ENCODE results near the gene GRM6.

The GRM6 gene

GRCh38 chr5:178988436-178989220, 6.5 kb downstream of the GRM6 start:
- H3K9me3 ChIP-seq (ENCODE audit: low read depth, low read length) = no peaks in the 10 kb centered on the region

GRCh38 chr5:178986326-178986960, 8.7 kb downstream of the GRM6 start:
- H3K27ac ChIP-seq = no peak overlapping the region
- no peak for TF ChIP-seq FOXP2 (optimal IDR thresholded peaks at IDR 0.05; ENCODE audit: control extremely low read depth, extremely low read length, insufficient read depth)
- no peak for TF ChIP-seq EZH2 (IDR thresholded peaks at IDR 0.05)
- TF ChIP-seq POLR2AphosphoS5 (IDR thresholded peaks at IDR 0.05; ENCODE audit: borderline replicate concordance, low read depth, low read length) = no peak
- no peaks in the 10 kb centered on the region for H3K36me3 ChIP-seq (ENCODE audit: insufficient read depth, low read length)
- H3K9me3 ChIP-seq (ENCODE audit: low read depth, low read length) = no peaks in the 10 kb centered on the region
- H3K9ac ChIP-seq (ENCODE audit: insufficient read length) = no peak overlapping the region
- no peak overlapping the region for H3K4me3 ChIP-seq
- DNase-seq (ENCODE audit: low read depth, low spot score) = no peak

More at GRCh38 chr5:178988436-178989220, 6.5 kb downstream of the GRM6 start:
- H3K27ac ChIP-seq = no peak overlapping the region
- H3K4me3 ChIP-seq = no peak overlapping the region
- TF ChIP-seq FOXP2 (optimal IDR thresholded peaks at IDR 0.05; ENCODE audit: control extremely low read depth, extremely low read length, insufficient read depth) (no peak), POLR2AphosphoS5 (IDR thresholded peaks at IDR 0.05; ENCODE audit: borderline replicate concordance, low read depth, low read length) (no peak), EZH2 (IDR thresholded peaks at IDR 0.05) (no peak)
- H3K36me3 ChIP-seq (ENCODE audit: insufficient read depth, low read length) = no peaks in the 10 kb centered on the region
- no peak overlapping the region for H3K9ac ChIP-seq (ENCODE audit: insufficient read length)
- DNase-seq (ENCODE audit: low read depth, low spot score) = no peak

GRCh38 chr5:178984145-178985072, 10.7 kb downstream of the GRM6 start:
- H3K9me3 ChIP-seq (ENCODE audit: low read depth, low read length) = no peaks in the 10 kb centered on the region
- no peaks in the 10 kb centered on the region for H3K36me3 ChIP-seq (ENCODE audit: insufficient read depth, low read length)
- no peak for DNase-seq (ENCODE audit: low read depth, low spot score)
- H3K9ac ChIP-seq (ENCODE audit: insufficient read length) = no peak overlapping the region
- H3K4me3 ChIP-seq = no peak overlapping the region
- H3K27ac ChIP-seq = no peak overlapping the region
- TF ChIP-seq POLR2AphosphoS5 (IDR thresholded peaks at IDR 0.05; ENCODE audit: borderline replicate concordance, low read depth, low read length) (no peak), EZH2 (IDR thresholded peaks at IDR 0.05) (no peak), FOXP2 (optimal IDR thresholded peaks at IDR 0.05; ENCODE audit: control extremely low read depth, extremely low read length, insufficient read depth) (no peak)

- Histone ChIP-seq H3K27ac (no peak overlapping the region), H3K36me3 (ENCODE audit: insufficient read depth, low read length) (no peaks in the 10 kb centered on the region), H3K4me3 (no peak overlapping the region), H3K9me3 (ENCODE audit: low read depth, low read length) (no peaks in the 10 kb centered on the region), H3K9ac (ENCODE audit: insufficient read length) (no peak overlapping the region)
- no peak for DNase-seq (ENCODE audit: low read depth, low spot score)
- TF ChIP-seq EZH2 (IDR thresholded peaks at IDR 0.05) = no peak
- TF ChIP-seq POLR2AphosphoS5 (IDR thresholded peaks at IDR 0.05; ENCODE audit: borderline replicate concordance, low read depth, low read length) = no peak
- no peak for TF ChIP-seq FOXP2 (optimal IDR thresholded peaks at IDR 0.05; ENCODE audit: control extremely low read depth, extremely low read length, insufficient read depth)
Measured at GRCh38 chr5:178983728-178984127, 11.4 kb downstream of the GRM6 start.

GRCh38 chr5:178982941-178983340, 12.2 kb downstream of the GRM6 start:
- Histone ChIP-seq H3K9me3 (ENCODE audit: low read depth, low read length) (no peaks in the 10 kb centered on the region), H3K9ac (ENCODE audit: insufficient read length) (no peak overlapping the region), H3K27ac (no peak overlapping the region), H3K4me3 (no peak overlapping the region), H3K36me3 (ENCODE audit: insufficient read depth, low read length) (no peaks in the 10 kb centered on the region)
- TF ChIP-seq EZH2 (IDR thresholded peaks at IDR 0.05) (no peak), POLR2AphosphoS5 (IDR thresholded peaks at IDR 0.05; ENCODE audit: borderline replicate concordance, low read depth, low read length) (no peak), FOXP2 (optimal IDR thresholded peaks at IDR 0.05; ENCODE audit: control extremely low read depth, extremely low read length, insufficient read depth) (no peak)
- DNase-seq (ENCODE audit: low read depth, low spot score) = no peak

GRCh38 chr5:178981381-178981780, 13.7 kb downstream of the GRM6 start:
- DNase-seq (ENCODE audit: low read depth, low spot score) = no peak
- no peaks in the 10 kb centered on the region for H3K9me3 ChIP-seq (ENCODE audit: low read depth, low read length)
- H3K4me3 ChIP-seq = no peak overlapping the region
- H3K9ac ChIP-seq (ENCODE audit: insufficient read length) = no peak overlapping the region
- H3K27ac ChIP-seq = no peak overlapping the region
- no peaks in the 10 kb centered on the region for H3K36me3 ChIP-seq (ENCODE audit: insufficient read depth, low read length)
- TF ChIP-seq FOXP2 (optimal IDR thresholded peaks at IDR 0.05; ENCODE audit: control extremely low read depth, extremely low read length, insufficient read depth) = no peak
- no peak for TF ChIP-seq EZH2 (IDR thresholded peaks at IDR 0.05)
- TF ChIP-seq POLR2AphosphoS5 (IDR thresholded peaks at IDR 0.05; ENCODE audit: borderline replicate concordance, low read depth, low read length) = no peak

GRCh38 chr5:178965465-178966055, 29.6 kb downstream of the GRM6 start:
- DNase-seq (ENCODE audit: low read depth, low spot score) = no peak
- no peak overlapping the region for H3K4me3 ChIP-seq
- no peak overlapping the region for H3K27ac ChIP-seq
- H3K9me3 ChIP-seq (ENCODE audit: low read depth, low read length) = peaks cover 7% of the 10 kb centered on the region
- no peak overlapping the region for H3K9ac ChIP-seq (ENCODE audit: insufficient read length)
- TF ChIP-seq FOXP2 (optimal IDR thresholded peaks at IDR 0.05; ENCODE audit: control extremely low read depth, extremely low read length, insufficient read depth) (no peak), EZH2 (IDR thresholded peaks at IDR 0.05) (no peak), POLR2AphosphoS5 (IDR thresholded peaks at IDR 0.05; ENCODE audit: borderline replicate concordance, low read depth, low read length) (no peak)
- H3K36me3 ChIP-seq (ENCODE audit: insufficient read depth, low read length) = no peaks in the 10 kb centered on the region

All from SK-N-MC (cell line).